ENCODE data around the gene TRAM2. TPM values are rescaled to one million over a fixed set of nuclear protein-coding genes. Genes with fewer than 3 reads are reported as not detected.

Gene TRAM2
- total RNA-seq, 1 experiment from 2014 or later: 21.2 TPM

DNA sequence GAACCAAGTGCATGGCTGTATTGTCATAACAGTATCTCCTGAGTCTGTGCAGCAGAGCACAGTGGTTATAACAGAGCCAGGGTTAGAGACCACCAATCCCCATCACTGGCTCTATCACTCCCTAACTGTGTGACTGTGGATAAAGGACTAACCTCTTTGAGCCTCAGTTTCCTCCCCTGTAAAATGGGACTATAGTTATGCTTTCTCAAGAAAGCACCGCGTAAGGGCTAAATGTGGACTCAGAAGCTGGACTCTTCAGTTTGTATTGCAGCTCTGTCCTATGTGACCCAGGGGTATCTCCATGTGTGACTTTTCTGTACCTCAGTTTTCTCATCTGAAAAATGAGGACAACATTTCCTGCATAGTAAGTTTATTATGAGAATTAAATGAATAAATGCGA lies 59.9 kb downstream of the TRAM2 start:
- Histone ChIP-seq H2BK20ac (ENCODE audit: low read depth, low read length, poor library complexity, severe bottlenecking) (no peak overlapping the region), H2BK15ac (ENCODE audit: low read depth, low read length) (no peak overlapping the region), H3K23ac (ENCODE audit: insufficient read length, low read depth, low read length) (no peak overlapping the region), H4K20me1 (ENCODE audit: control insufficient read depth, insufficient read depth, insufficient read length) (no peaks in the 10 kb centered on the region), H3K14ac (ENCODE audit: insufficient read depth, low read length) (no peak overlapping the region), H3K9ac (ENCODE audit: extremely low read depth, insufficient read length, low read length) (no peak overlapping the region), H3K9me3 (ENCODE audit: control insufficient read depth, low read depth, low read length) (no peaks in the 10 kb centered on the region), H4K8ac (replicated peaks; ENCODE audit: insufficient read length, low read depth, low read length) (no peak overlapping the region), H2AFZ (ENCODE audit: low read length) (no peak overlapping the region), H3K56ac (ENCODE audit: insufficient read length, low read depth, low read length) (no peak overlapping the region), H3K23me2 (ENCODE audit: insufficient read length, low read depth, low read length, poor library complexity, severe bottlenecking) (no peaks in the 10 kb centered on the region), H4K5ac (ENCODE audit: insufficient read length, low read depth, low read length) (no peak overlapping the region), H3K27me3 (ENCODE audit: insufficient read depth, low read length) (no peaks in the 10 kb centered on the region), H4K91ac (ENCODE audit: insufficient read length, low read depth, low read length) (no peak overlapping the region), H2BK5ac (ENCODE audit: insufficient read length, low read length) (no peak overlapping the region), H3K79me1 (ENCODE audit: insufficient read depth, low read depth, low read length, poor library complexity, severe bottlenecking) (no peaks in the 10 kb centered on the region), H2AK5ac (ENCODE audit: insufficient read length, low read length) (no peak overlapping the region), H2BK12ac (ENCODE audit: insufficient read length, low read depth, low read length) (no peak overlapping the region), H3K4me2 (ENCODE audit: insufficient read depth, insufficient read length, low read length) (no peak overlapping the region), H3K79me2 (ENCODE audit: insufficient read depth, low read length) (peaks cover 2% of the 10 kb centered on the region; the same call in 1 of the 2 replicates), H3K18ac (ENCODE audit: insufficient read length, low read depth, low read length) (no peak overlapping the region), H3T11ph (ENCODE audit: low read length) (no peak overlapping the region), H2BK120ac (ENCODE audit: low read depth, low read length, poor library complexity, severe bottlenecking) (no peak overlapping the region), H3K4me1 (ENCODE audit: insufficient read depth, low read length) (peaks cover 3% of the 10 kb centered on the region; the same call in 1 of the 2 replicates), H3K4ac (ENCODE audit: low read depth, low read length) (no peak overlapping the region), H3K27ac (ENCODE audit: insufficient read length, low read depth, low read length) (no peak overlapping the region)
- DNase-seq: no peak
- Mint-ChIP-seq H3K27me3 (ENCODE audit: low read depth) (no peaks in the 10 kb centered on the region), H3K4me1 (peaks cover 37 to 54% of the 10 kb centered on the region in 2 experiments), H3K9me3 (no peaks in the 10 kb centered on the region), H3K27ac (no peak overlapping the region), H3K4me3 (no peak overlapping the region), H3K36me3 (ENCODE audit: insufficient read depth in 1 of 3, low read depth in 3 of 3) (peaks cover 6 to 35% (median 9%) of the 10 kb centered on the region in 3 experiments; a peak in 4 of 7 replicates)
- no CpG with 5 or more reads among the region's 3 CpGs for WGBS (ENCODE audit: extremely low coverage, insufficient read length, low lambda C conversion rate)
- TF ChIP-seq, protein P1, sequence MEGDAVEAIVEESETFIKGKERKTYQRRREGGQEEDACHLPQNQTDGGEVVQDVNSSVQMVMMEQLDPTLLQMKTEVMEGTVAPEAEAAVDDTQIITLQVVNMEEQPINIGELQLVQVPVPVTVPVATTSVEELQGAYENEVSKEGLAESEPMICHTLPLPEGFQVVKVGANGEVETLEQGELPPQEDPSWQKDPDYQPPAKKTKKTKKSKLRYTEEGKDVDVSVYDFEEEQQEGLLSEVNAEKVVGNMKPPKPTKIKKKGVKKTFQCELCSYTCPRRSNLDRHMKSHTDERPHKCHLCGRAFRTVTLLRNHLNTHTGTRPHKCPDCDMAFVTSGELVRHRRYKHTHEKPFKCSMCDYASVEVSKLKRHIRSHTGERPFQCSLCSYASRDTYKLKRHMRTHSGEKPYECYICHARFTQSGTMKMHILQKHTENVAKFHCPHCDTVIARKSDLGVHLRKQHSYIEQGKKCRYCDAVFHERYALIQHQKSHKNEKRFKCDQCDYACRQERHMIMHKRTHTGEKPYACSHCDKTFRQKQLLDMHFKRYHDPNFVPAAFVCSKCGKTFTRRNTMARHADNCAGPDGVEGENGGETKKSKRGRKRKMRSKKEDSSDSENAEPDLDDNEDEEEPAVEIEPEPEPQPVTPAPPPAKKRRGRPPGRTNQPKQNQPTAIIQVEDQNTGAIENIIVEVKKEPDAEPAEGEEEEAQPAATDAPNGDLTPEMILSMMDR (conservative IDR thresholded peaks at IDR 0.05): no peak

Measured in H9 (cell line).